GM18505 (cell line): ENCODE measurements around the gene EREG.

Source experiments
- ATAC-seq: cut with Tn5 transposase; IDR thresholded peaks from one replicate; pipeline ENCODE4 v1.9.1; 2021; ENCODE audit not compliant: unreplicated experiment
- POLR2A ChIP-seq: IDR thresholded peaks from 4 replicates; pipeline ENCODE4 v1.6.1; 2011; ENCODE audit warnings: borderline replicate concordance; ENCODE audit not compliant: insufficient read depth, insufficient read length; ENCODE audit errors: extremely low read depth

The EREG gene, protein sequence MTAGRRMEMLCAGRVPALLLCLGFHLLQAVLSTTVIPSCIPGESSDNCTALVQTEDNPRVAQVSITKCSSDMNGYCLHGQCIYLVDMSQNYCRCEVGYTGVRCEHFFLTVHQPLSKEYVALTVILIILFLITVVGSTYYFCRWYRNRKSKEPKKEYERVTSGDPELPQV

DNA sequence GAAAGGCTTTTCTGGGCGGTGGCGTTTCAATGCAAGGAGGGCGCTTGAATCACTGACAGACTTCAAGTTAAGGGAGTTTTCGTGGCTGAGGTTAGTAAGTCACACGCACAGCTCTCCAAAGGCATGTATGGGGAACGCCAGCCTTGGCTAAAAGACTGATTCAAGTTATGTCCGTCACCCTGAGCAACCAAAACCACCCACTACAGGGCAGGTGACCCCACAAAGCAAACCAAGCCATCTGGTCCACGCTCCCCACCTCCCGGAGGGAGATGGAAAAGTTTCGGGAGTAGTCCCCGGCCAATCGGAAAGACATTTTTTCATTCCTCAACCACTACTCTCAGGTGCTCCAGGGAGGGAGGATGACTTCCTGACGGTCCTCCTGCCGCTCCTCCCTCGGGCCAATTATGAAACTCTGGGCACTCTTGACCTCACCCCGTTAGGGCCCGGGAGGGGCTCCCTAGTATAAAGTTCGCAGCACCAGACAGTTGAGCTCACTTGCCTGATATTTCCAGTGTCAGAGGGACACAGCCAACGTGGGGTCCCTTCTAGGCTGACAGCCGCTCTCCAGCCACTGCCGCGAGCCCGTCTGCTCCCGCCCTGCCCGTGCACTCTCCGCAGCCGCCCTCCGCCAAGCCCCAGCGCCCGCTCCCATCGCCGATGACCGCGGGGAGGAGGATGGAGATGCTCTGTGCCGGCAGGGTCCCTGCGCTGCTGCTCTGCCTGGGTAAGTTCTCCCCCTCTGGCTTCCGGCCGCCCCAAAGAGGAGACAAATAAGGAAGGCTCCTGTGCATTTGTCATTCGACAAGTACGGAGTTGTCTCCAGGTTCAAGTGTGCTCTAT lies at the start of gene EREG:
Gene EREG, plus strand, starts transcription at position 494 of the 840 bp plus-strand sequence. Its CDS starts 164 bp downstream, at position 658.
- peak; percentile 48 for ATAC-seq
- no peak for TF ChIP-seq POLR2A

DNA sequence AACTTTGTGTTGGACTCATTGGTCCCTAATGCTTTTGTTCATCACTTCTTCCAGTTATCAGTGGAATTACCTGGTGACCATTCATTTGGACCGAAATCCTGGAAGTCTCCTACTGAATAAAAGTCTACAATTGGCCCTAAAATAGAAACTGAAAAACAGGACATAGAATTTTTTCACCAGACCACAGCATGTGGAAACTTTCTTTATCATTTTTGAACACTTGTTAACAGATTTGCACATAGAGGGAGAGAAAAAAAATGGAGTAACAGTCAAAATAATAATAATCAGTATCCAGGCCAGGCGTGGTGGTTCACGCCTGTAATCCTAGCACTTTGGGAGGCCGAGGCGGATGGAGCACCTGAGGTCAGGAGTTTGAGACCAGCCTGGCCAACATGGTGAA lies 49.6 kb upstream of the EREG start:
- no peak for ATAC-seq
- TF ChIP-seq POLR2A: no peak

DNA sequence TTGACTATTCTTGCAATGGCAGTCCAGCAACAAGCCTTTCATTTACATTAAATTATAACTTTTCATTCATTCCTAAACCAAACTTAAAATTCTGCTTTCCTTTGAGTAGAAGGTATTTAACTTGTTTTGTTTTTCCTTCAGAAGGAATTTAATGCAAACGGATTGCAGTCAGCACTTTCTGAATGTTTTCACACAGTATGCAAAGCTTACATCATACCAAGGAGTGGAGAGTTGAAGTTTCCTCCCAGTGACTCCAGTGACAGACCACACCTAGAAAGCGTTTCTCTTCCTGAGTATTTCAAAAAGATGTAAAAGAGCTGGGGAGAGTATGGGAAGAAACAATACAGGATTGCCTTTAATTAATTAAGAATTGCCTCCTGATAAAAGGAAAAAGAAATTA lies 48.5 kb upstream of the EREG start:
- no peak for ATAC-seq
- TF ChIP-seq POLR2A: no peak

DNA sequence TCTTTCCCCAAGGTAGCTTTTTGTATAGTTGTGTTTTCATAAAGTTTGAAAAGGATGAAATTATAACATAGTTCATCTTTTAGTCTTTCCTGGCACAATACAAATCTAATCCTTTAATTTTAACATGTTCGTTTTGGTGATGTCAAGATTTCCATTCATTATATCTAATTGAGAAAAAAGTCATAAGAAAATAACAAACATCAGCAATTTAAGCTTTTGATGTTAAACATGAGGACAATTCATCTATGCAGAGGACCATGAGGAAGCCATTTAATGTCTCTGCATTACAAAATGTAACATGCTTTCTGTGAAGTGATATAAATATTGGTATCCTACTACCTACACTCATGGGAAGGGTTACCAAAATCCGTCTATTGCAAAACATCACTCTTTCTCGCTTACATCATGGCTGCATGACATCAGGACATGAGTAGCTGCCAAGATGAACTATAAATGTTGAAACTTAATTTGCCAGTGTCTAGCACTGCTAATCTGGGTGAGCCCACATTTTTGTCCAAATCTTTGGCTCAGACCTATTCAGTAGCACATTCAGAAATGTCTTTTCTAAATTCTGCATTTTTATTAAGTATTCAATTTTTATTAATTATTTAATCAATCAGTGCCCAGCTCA lies 47.2 kb upstream of the EREG start:
- TF ChIP-seq POLR2A: no peak
- no peak for ATAC-seq

DNA sequence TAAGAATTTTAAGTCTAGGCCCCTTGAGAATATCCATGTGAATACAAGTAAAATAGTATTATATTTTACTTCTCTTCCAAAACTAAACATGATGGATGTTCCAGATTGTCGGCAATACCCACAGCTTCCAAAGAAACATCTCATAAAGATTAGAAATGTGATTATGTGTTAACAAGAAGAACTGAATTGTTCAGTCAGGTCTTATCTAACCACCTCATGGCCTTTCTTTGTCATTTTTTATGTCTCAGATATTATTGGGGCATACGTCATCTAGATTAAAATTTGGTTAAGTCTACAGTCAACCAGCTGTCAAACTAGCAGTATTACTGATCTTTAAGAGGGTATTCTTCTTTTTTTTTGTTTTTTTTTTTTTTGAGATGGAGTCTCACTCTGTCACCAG lies 46.7 kb upstream of the EREG start:
- ATAC-seq: no peak
- TF ChIP-seq POLR2A: no peak

DNA sequence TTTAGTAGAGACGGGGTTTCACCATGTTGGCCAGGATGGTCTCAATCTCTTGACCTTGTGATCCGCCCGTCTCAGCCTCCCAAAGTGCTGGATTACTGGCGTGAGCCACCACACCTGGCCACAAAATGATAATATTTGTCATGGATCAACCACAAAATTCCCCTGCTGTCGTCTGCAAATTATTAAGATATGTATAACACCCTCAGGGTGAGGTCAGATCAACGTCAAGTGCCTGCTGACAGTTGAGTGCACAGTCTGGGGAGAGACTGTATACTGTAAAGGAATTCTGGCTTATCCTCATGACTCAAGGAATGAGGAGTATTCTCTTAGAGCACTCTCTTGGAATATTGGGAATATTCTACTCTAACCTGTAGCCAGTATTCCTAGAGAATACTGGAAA lies 45.5 kb upstream of the EREG start:
- no peak for ATAC-seq
- no peak for TF ChIP-seq POLR2A

DNA sequence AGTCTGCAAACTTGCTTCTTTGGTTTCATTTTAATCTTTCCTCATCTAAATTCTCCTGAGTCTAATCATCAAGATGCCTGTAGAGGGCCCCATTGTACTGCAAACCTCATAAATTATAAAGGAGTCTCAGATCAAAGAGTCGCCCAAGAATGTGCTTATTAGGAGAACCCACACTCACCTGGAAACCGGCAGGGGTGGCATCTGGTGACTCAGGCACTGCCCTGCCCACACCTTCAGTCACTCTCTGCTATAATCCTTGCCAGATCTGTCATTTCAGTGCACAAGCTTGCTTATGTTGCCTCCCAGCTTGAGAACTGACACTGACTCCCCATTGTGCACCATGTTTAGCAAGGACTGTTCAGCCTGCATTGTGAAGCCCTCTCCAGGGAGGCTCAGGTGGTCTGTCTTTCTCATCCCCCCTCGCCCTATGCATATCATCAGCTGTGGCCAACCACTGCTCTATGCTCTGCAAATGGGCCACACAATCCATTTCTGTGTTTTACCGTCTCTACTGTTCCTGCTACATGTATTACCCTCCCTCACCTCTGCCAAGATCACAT lies 44.3 kb upstream of the EREG start:
- ATAC-seq: no peak
- no peak for TF ChIP-seq POLR2A

DNA sequence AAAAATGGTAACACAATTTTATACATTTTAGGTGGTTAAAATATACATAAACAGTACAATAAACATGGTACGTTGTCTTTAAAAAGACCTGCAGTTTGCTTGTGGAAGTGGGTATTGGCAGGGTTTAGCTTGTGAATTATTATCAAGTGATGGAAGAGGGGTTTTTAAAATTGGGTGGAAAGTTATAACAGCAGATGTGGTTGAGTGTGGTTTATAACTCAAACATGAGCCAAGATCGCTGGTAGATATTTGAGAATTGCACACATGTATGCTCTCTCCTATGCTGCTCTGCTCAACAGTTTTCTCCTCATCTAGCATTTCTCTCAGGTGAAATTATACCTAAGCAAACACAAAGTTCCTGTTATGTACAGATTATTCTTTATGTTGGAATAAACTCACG lies 42.6 kb upstream of the EREG start:
- ATAC-seq: no peak
- no peak for TF ChIP-seq POLR2A

DNA sequence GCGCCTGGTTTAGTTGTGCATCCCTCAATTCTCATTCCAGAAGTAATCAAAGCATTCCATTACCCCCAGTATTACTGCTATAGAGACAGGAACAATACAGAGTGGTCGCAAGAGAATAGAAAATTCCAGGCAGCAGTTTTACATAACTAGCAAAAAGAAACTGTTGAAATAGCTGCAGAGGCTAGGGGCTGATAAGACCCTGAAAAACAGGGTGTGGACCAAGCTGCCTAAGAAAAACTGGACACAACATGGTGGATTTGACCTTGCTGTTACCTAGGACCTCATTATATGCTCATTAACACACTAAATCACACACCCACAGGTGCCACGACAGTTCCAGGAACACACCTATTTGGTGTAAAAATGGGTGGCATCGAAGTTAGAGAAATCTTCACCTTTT lies 41.3 kb upstream of the EREG start:
- TF ChIP-seq POLR2A: no peak

DNA sequence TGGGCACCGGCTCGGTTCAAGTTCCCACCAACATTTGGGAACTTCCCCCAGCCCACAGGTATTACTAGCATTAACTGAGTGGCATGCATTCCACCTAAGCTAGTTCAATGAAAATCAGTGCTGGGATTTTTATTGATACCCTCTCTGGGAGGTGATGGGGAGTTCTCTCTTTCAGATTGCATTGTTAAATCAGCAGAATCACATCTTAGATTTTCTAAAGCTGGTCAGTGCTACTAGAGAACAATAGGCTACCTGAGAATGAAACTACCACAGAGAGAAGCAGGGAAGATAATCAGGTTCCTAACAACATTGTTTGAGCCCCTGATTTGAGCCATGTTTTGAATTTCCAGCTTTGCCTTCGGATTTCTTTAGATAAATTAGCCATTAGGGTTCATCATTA lies 40.7 kb upstream of the EREG start:
- TF ChIP-seq POLR2A: no peak
- ATAC-seq: no peak

More for the DNA sequence above, 41.3 kb upstream of the EREG start:
- ATAC-seq: no peak

DNA sequence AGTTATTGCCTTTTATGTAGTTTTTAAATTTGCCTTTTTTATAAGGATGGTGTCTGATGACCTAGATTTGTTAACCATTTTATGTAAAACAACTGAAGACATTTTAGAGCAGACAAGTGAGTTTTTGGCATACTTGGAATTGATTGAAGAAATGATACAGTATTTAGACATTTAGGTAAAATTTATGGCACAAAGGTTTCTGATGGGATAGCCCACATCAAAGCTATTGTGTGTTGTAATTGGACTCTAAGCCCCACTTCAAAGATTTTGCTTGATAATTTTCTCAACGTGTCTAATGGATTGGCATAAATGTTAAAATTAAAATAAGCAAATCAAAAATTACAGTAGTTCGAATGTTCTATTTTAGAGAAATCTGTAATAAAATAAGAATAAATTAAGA lies 39.1 kb upstream of the EREG start:
- ATAC-seq: no peak
- no peak for TF ChIP-seq POLR2A

DNA sequence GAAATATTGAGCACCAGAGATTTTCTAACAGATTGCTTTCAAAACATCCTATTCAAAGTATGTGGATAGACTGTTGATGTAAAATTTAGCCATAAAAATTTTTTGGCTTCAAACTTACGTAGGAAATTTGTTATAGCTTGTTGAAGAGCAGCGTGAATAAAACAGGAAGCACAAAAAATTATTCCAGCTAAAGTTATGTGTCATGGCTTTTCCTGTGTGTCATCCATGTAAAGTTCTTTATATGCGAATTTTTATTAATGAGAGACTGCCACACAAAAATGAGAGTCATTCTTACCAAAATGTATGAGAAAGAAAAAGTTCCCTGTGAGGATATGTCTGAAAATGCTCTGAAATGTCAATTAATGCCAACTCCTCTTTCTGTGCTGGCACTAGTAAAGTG lies 37.2 kb upstream of the EREG start:
- no peak for ATAC-seq
- TF ChIP-seq POLR2A: no peak

DNA sequence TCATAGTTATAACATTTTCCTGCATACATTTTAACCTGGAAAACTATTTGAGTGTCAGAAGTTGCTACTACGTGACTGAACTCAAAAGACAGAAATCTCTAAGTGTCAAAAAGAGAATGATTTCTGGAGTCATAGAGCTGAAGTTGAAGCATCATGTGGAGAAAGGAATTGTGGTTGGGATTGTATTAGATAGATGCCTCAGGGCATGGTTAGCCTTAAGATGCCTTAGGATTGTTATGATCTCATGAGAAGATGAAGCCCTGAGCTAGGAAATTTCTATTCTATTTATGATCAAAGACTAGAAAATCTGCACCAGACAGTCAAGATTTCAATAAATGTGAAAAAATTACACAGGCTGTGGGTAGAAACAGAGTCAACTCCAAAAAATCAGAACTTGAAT lies 36.4 kb upstream of the EREG start:
- no peak for ATAC-seq
- no peak for TF ChIP-seq POLR2A

DNA sequence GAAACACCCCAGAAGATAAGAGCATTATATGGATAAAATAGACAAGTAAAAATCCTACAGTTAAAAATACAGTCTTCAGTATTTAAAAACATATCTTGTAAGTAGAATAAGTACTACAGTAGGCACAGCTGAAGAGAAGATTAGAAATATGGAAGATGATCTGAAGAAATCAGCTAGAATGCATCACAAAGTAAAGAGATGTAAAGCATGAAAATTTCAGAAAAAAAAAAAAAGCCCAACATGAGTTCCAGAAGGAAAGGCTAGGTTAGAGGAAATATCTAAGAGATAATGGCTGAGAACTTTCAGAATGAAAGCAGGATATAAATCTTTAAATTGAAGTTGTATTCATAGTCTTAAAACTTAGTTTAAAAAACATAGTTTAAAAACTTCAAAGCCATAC lies 35.6 kb upstream of the EREG start:
- TF ChIP-seq POLR2A: no peak
- no peak for ATAC-seq

DNA sequence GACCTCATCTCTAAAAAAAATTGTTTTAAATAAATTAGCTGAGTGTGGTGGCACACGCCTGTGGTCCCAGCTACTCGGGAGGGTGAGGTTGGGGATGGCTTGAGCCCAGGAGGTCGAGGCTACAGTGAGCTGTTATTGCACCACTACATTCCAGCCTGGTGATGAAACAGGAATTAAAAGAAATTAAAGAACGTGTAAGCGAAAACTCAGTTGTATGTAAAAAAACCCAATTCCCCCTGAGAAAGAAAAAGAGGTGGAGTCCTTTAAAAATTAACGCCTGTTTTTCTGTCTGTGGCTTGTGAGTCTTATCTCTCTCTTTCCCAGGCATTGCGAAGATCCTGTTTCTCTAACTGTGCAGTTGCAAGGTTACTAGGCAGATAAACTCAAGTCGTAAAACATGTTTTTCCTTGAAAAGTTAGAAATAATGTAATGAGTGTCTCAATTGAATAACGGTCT lies 34.6 kb upstream of the EREG start:
- TF ChIP-seq POLR2A: no peak
- ATAC-seq: no peak

DNA sequence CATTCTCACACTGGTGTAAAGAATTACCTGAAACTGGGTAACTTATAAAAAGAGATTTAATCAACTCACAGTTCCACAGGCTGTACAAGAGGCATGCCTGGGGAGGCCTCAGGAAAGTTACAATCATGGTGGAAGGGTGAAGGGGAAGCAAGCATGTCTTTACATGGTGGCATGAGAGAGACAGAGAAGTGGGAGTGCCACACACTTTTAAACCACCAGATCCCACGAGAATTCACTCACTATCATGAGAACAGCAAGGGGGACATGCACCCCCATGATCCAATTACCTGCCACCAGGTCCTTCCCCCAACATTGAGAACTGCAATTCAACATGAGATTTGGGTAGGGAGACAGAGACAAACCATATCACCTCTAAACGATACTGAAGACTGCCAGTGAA lies 33.7 kb upstream of the EREG start:
- ATAC-seq: no peak
- TF ChIP-seq POLR2A: no peak
